ENCODE data around the gene DNASE1L2. TPM values are rescaled to one million over a fixed set of nuclear protein-coding genes. Genes with fewer than 3 reads are reported as not detected.

DNASE1L2 gene
- total RNA-seq, 1 experiment from 2014 or later = 0.27 TPM

GRCh38 chr16:2243031-2243528, 6.8 kb downstream of the DNASE1L2 start:
- POLR2A ChIA-PET = no interaction called here
- Histone ChIP-seq H3K9me3 (no peaks in the 10 kb centered on the region), H3K27me3 (replicated peaks; ENCODE audit: control insufficient read depth, insufficient read depth, low read length) (no peaks in the 10 kb centered on the region), H3K4me1 (no peaks in the 10 kb centered on the region), H3K36me3 (ENCODE audit: control insufficient read depth, insufficient read depth, low read length) (no peaks in the 10 kb centered on the region; the same call in none of the 2 replicates), H3K4me3 (ENCODE audit: low read depth, low read length) (no peak overlapping the region)
- Mint-ChIP-seq H3K27ac (ENCODE audit: unreplicated experiment) (no peak overlapping the region), H3K27me3 (ENCODE audit: insufficient read depth, unreplicated experiment) (no peaks in the 10 kb centered on the region), H3K36me3 (ENCODE audit: insufficient read depth, unreplicated experiment) (peaks cover 66% of the 10 kb centered on the region), H3K4me1 (ENCODE audit: low read depth, unreplicated experiment) (no peaks in the 10 kb centered on the region), H3K9me3 (ENCODE audit: unreplicated experiment) (no peaks in the 10 kb centered on the region), H3K4me3 (ENCODE audit: unreplicated experiment) (no peak overlapping the region)
- intact Hi-C loops (cut with micrococcal nuclease; ENCODE audit: unreplicated experiment) = no loop called here
- DNase-seq = no peak
- BruUV-seq (replicated peaks) = no TSS peak
- TF ChIP-seq CTCF (IDR thresholded peaks at IDR 0.05; ENCODE audit: insufficient read depth in 1 of 2, low read depth in 1 of 2, low read length in 1 of 2, severe bottlenecking in 1 of 2, unreplicated experiment in 1 of 2) = no peak
- CTCF ChIA-PET = no interaction called here

- Mint-ChIP-seq H3K4me1 (ENCODE audit: low read depth, unreplicated experiment) (no peaks in the 10 kb centered on the region), H3K9me3 (ENCODE audit: unreplicated experiment) (no peaks in the 10 kb centered on the region), H3K4me3 (ENCODE audit: unreplicated experiment) (no peak overlapping the region), H3K27ac (ENCODE audit: unreplicated experiment) (no peak overlapping the region), H3K36me3 (ENCODE audit: insufficient read depth, unreplicated experiment) (peaks cover 67% of the 10 kb centered on the region), H3K27me3 (ENCODE audit: insufficient read depth, unreplicated experiment) (no peaks in the 10 kb centered on the region)
- BruUV-seq (replicated peaks) = no TSS peak
- Histone ChIP-seq H3K36me3 (ENCODE audit: control insufficient read depth, insufficient read depth, low read length) (no peaks in the 10 kb centered on the region; the same call in none of the 2 replicates), H3K27me3 (replicated peaks; ENCODE audit: control insufficient read depth, insufficient read depth, low read length) (no peaks in the 10 kb centered on the region), H3K4me1 (no peaks in the 10 kb centered on the region), H3K9me3 (no peaks in the 10 kb centered on the region), H3K4me3 (ENCODE audit: low read depth, low read length) (no peak overlapping the region)
- TF ChIP-seq CTCF (IDR thresholded peaks at IDR 0.05; ENCODE audit: insufficient read depth in 1 of 2, low read depth in 1 of 2, low read length in 1 of 2, severe bottlenecking in 1 of 2, unreplicated experiment in 1 of 2) = no peak
- ChIA-PET CTCF (no interaction called here), POLR2A (no interaction called here)
- no peak for DNase-seq
- intact Hi-C loops (cut with micrococcal nuclease; ENCODE audit: unreplicated experiment) = no loop called here
Measured at GRCh38 chr16:2243781-2244180, 7.5 kb downstream of the DNASE1L2 start.

DNA sequence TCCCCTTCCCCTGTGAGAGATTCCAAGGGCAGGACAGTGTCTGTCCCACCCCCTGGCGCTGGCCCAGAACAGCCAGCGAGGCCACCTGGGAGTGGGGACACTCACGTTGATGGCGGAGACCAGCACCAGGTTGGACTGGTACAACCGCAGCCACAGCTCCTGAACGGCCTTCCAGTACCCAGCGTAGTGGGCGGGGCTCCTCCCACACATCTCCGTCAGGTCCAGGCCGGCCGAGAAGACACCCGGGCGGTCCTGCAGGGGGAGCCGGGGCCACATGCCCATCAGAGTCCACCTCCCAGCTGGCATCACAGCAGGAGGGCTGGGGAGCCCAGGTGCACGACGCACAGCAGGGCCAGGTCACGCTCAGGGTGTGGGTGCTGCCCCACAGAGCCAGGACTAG, 8.1 kb downstream of the DNASE1L2 start:
- Mint-ChIP-seq H3K4me3 (ENCODE audit: unreplicated experiment) (no peak overlapping the region), H3K27ac (ENCODE audit: unreplicated experiment) (no peak overlapping the region), H3K36me3 (ENCODE audit: insufficient read depth, unreplicated experiment) (peaks cover 67% of the 10 kb centered on the region), H3K4me1 (ENCODE audit: low read depth, unreplicated experiment) (no peaks in the 10 kb centered on the region), H3K27me3 (ENCODE audit: insufficient read depth, unreplicated experiment) (no peaks in the 10 kb centered on the region), H3K9me3 (ENCODE audit: unreplicated experiment) (no peaks in the 10 kb centered on the region)
- POLR2A ChIA-PET = no interaction called here
- no peak for DNase-seq
- Histone ChIP-seq H3K9me3 (no peaks in the 10 kb centered on the region), H3K36me3 (ENCODE audit: control insufficient read depth, insufficient read depth, low read length) (no peaks in the 10 kb centered on the region; the same call in none of the 2 replicates), H3K27me3 (replicated peaks; ENCODE audit: control insufficient read depth, insufficient read depth, low read length) (no peaks in the 10 kb centered on the region), H3K4me1 (no peaks in the 10 kb centered on the region), H3K4me3 (ENCODE audit: low read depth, low read length) (no peak overlapping the region)
- CTCF ChIA-PET = no interaction called here
- intact Hi-C loops (cut with micrococcal nuclease; ENCODE audit: unreplicated experiment) = no loop called here
- BruUV-seq (replicated peaks) = no TSS peak
- no peak for TF ChIP-seq CTCF (IDR thresholded peaks at IDR 0.05; ENCODE audit: insufficient read depth in 1 of 2, low read depth in 1 of 2, low read length in 1 of 2, severe bottlenecking in 1 of 2, unreplicated experiment in 1 of 2)
